Choroid plexus epithelial cell (primary cell): ENCODE data around the gene RAB6D.
"Not testable (repeated sequence)": the region's sequence is repeated elsewhere in the genome, so short reads cannot be mapped to it uniquely, and the experiment has no call there.

Source experiments
- DNase-seq: peaks from one replicate; pipeline ENCODE4 v3.0.0-alpha.2; 2010; ENCODE audit warnings: low read depth
- H3K4me3 ChIP-seq: 2 replicates; pipeline ENCODE4 v1.5.1; 2011; ENCODE audit warnings: low read depth, mild to moderate bottlenecking, control low read depth, low read length, moderate library complexity
- CTCF ChIP-seq: conservative IDR thresholded peaks from 2 replicates; pipeline ENCODE4 v1.5.1; 2011; ENCODE audit warnings: low read depth, mild to moderate bottlenecking, control low read depth, inconsistent platforms, low read length, moderate library complexity

Gene RAB6D

GRCh38 chr2:131369954-131370353 is 6.0 kb upstream of the RAB6D start:
- no peak for DNase-seq
- TF ChIP-seq CTCF: no peak
- H3K4me3 ChIP-seq: no peak overlapping the region

GRCh38 chr2:131368493-131369066 is 4.6 kb upstream of the RAB6D start:
- H3K4me3 ChIP-seq, DNase-seq: not testable (repeated sequence)

GRCh38 chr2:131367352-131367751 is 3.4 kb upstream of the RAB6D start:
- DNase-seq: no peak

GRCh38 chr2:131366643-131367042 is 2.7 kb upstream of the RAB6D start:
- no peak for TF ChIP-seq CTCF
- DNase-seq: no peak
- no peak overlapping the region for H3K4me3 ChIP-seq

More at GRCh38 chr2:131367352-131367751, 3.4 kb upstream of the RAB6D start:
- no peak for TF ChIP-seq CTCF
- no peak overlapping the region for H3K4me3 ChIP-seq

GRCh38 chr2:131365452-131365851 is 1.5 kb upstream of the RAB6D start:
- TF ChIP-seq CTCF: no peak
- H3K4me3 ChIP-seq: no peak overlapping the region
- no peak for DNase-seq

- DNase-seq, H3K4me3 ChIP-seq: not testable (repeated sequence)
Observed at GRCh38 chr2:131363213-131363612, 755 bp downstream of the RAB6D start.

GRCh38 chr2:131361773-131362172 is 2.2 kb downstream of the RAB6D start:
- H3K4me3 ChIP-seq, DNase-seq: not testable (repeated sequence)

GRCh38 chr2:131353167-131353697 is 10.7 kb downstream of the RAB6D start:
- H3K4me3 ChIP-seq, DNase-seq: not testable (repeated sequence)

GRCh38 chr2:131349021-131349420 is 14.9 kb downstream of the RAB6D start:
- DNase-seq: no peak
- no peak for TF ChIP-seq CTCF
- H3K4me3 ChIP-seq: no peak overlapping the region

- DNase-seq, H3K4me3 ChIP-seq: not testable (repeated sequence)
Observed at GRCh38 chr2:131347035-131347434, 16.9 kb downstream of the RAB6D start.

GRCh38 chr2:131339307-131339706 is 24.7 kb downstream of the RAB6D start:
- H3K4me3 ChIP-seq, DNase-seq: not testable (repeated sequence)
